ENCODE measurements around the gene CLCA2.
A peak's percentile ranks its signal among the peaks of the same experiment; 100 is the strongest.

Gene CLCA2

GRCh38 chr1:86429122-86429725 is 5.3 kb downstream of the CLCA2 start:
- Histone ChIP-seq H3K27ac (ENCODE audit: insufficient read depth in 1 of 2, low read depth in 1 of 2, low read length in 2 of 2, poor library complexity in 1 of 2, severe bottlenecking in 2 of 2) (no peak overlapping the region), H3K9me3 (ENCODE audit: control extremely low read depth in 1 of 5, control insufficient read depth in 4 of 5, insufficient read depth in 2 of 5, low read depth in 1 of 5, low read length in 4 of 5) (no peaks in the 10 kb centered on the region), H3K27me3 (replicated peaks in 2 of 5; ENCODE audit: control insufficient read depth in 4 of 5, insufficient read depth in 5 of 5, low read length in 4 of 5) (no peaks in the 10 kb centered on the region), H3K4me3 (ENCODE audit: control insufficient read depth in 1 of 7, extremely low read depth in 1 of 7, insufficient read depth in 4 of 7, low read depth in 2 of 7, low read length in 6 of 7) (peak overlapping the region in 2 of 7 experiments; percentile 13 to 16), H3K4me1 (ENCODE audit: control extremely low read depth in 1 of 4, control insufficient read depth in 4 of 4, insufficient read depth in 4 of 4, low read length in 3 of 4) (peaks cover 3 to 33% (median 21%) of the 10 kb centered on the region in 4 experiments), H3K36me3 (ENCODE audit: control insufficient read depth in 4 of 4, insufficient read depth in 4 of 4, low read length in 3 of 4) (no peaks in the 10 kb centered on the region)
- ChIA-PET CTCF (interaction anchor here (1.1 to 2.3 kb wide), 3 partner anchors 8 to 73 kb away, joined by 3 to 7 read pairs (median 7); no protein-coding TSS in a partner anchor), POLR2A (no interaction called here)
- peak in 2 of 3 donors; percentile 37 to 45 for DNase-seq
- 0% methylated on average over 2 of the region's 7 CpGs for WGBS (ENCODE audit: insufficient coverage)

- Histone ChIP-seq H3K4me1 (ENCODE audit: control extremely low read depth in 1 of 4, control insufficient read depth in 4 of 4, insufficient read depth in 4 of 4, low read length in 3 of 4) (peaks cover 3 to 33% (median 21%) of the 10 kb centered on the region in 4 experiments), H3K36me3 (ENCODE audit: control insufficient read depth in 4 of 4, insufficient read depth in 4 of 4, low read length in 3 of 4) (no peaks in the 10 kb centered on the region), H3K9me3 (ENCODE audit: control extremely low read depth in 1 of 5, control insufficient read depth in 4 of 5, insufficient read depth in 2 of 5, low read depth in 1 of 5, low read length in 4 of 5) (no peaks in the 10 kb centered on the region), H3K4me3 (ENCODE audit: control insufficient read depth in 1 of 7, extremely low read depth in 1 of 7, insufficient read depth in 4 of 7, low read depth in 2 of 7, low read length in 6 of 7) (peak overlapping the region in 2 of 7 experiments; percentile 4 to 25), H3K27ac (ENCODE audit: insufficient read depth in 1 of 2, low read depth in 1 of 2, low read length in 2 of 2, poor library complexity in 1 of 2, severe bottlenecking in 2 of 2) (peak overlapping the region in 1 of 2 experiments; percentile 50), H3K27me3 (replicated peaks in 2 of 5; ENCODE audit: control insufficient read depth in 4 of 5, insufficient read depth in 5 of 5, low read length in 4 of 5) (no peaks in the 10 kb centered on the region)
- peak; percentile 71 to 91 (median 89) for DNase-seq
- 0% methylated on average over 1 of the region's 3 CpGs for WGBS (ENCODE audit: insufficient coverage)
- POLR2A ChIA-PET = no interaction called here
- CTCF ChIA-PET = interaction anchor here (0.8 to 2.3 kb wide), 7 partner anchors 9 to 77 kb away, joined by 3 to 7 read pairs (median 4); no protein-coding TSS in a partner anchor
Observed at GRCh38 chr1:86429835-86430234, 5.9 kb downstream of the CLCA2 start.

DNA sequence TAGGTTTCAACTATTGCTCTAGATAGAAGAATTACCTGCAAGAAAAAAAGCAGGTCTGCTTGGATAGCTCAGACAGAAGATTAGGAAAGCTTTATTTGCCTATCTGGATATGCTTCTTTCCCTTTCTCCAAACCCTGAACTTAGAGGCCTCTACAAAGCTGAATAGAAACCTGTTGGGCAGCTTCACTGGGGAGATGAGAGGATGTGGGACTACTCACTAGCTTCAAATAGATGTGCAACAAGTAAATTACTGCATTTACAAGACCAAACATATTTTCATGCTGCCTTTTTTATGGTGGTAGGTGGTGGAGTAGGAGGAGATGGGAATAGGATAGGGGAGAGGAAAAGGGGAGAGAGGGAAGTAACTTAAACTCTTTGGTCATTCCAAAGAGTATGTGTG is 6.4 kb downstream of the CLCA2 start:
- Histone ChIP-seq H3K4me1 (ENCODE audit: control extremely low read depth in 1 of 4, control insufficient read depth in 4 of 4, insufficient read depth in 4 of 4, low read length in 3 of 4) (peaks cover 3 to 33% (median 21%) of the 10 kb centered on the region in 4 experiments), H3K4me3 (ENCODE audit: control insufficient read depth in 1 of 7, extremely low read depth in 1 of 7, insufficient read depth in 4 of 7, low read depth in 2 of 7, low read length in 6 of 7) (peak overlapping the region in 2 of 7 experiments; percentile 4 to 25), H3K9me3 (ENCODE audit: control extremely low read depth in 1 of 5, control insufficient read depth in 4 of 5, insufficient read depth in 2 of 5, low read depth in 1 of 5, low read length in 4 of 5) (no peaks in the 10 kb centered on the region), H3K36me3 (ENCODE audit: control insufficient read depth in 4 of 4, insufficient read depth in 4 of 4, low read length in 3 of 4) (no peaks in the 10 kb centered on the region), H3K27ac (ENCODE audit: insufficient read depth in 1 of 2, low read depth in 1 of 2, low read length in 2 of 2, poor library complexity in 1 of 2, severe bottlenecking in 2 of 2) (peak overlapping the region in 1 of 2 experiments; percentile 50), H3K27me3 (replicated peaks in 2 of 5; ENCODE audit: control insufficient read depth in 4 of 5, insufficient read depth in 5 of 5, low read length in 4 of 5) (no peaks in the 10 kb centered on the region)
- POLR2A ChIA-PET = no interaction called here
- DNase-seq = peak in 2 of 3 donors; percentile 20 to 21
- CTCF ChIA-PET = interaction anchor here (0.8 to 2.3 kb wide), 7 partner anchors 9 to 77 kb away, joined by 3 to 7 read pairs (median 4); no protein-coding TSS in a partner anchor

DNA sequence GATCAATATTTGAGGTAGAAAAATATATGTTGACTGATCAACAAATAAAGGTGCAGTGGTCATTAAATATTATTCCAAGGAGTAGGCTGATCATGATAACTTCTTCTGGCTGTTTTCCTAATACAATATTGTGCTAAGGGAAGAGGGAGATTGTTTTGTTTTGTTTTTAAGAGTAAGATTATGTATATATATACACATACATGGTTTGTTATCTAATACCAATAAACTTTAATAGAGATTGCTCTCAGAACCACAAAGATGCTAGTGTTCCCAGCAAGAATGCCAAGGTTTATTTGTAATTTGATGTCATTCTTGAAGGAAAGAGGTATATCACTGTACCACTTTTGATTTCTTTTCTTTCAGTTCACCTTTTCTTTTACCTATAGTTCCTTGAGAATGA is 10.1 kb downstream of the CLCA2 start:
- Histone ChIP-seq H3K27me3 (replicated peaks in 2 of 5; ENCODE audit: control insufficient read depth in 4 of 5, insufficient read depth in 5 of 5, low read length in 4 of 5) (no peaks in the 10 kb centered on the region), H3K4me1 (ENCODE audit: control extremely low read depth in 1 of 4, control insufficient read depth in 4 of 4, insufficient read depth in 4 of 4, low read length in 3 of 4) (peaks cover 1 to 28% (median 15%) of the 10 kb centered on the region in 4 experiments), H3K4me3 (ENCODE audit: control insufficient read depth in 1 of 7, extremely low read depth in 1 of 7, insufficient read depth in 4 of 7, low read depth in 2 of 7, low read length in 6 of 7) (no peak overlapping the region), H3K9me3 (ENCODE audit: control extremely low read depth in 1 of 5, control insufficient read depth in 4 of 5, insufficient read depth in 2 of 5, low read depth in 1 of 5, low read length in 4 of 5) (no peaks in the 10 kb centered on the region), H3K36me3 (ENCODE audit: control insufficient read depth in 4 of 4, insufficient read depth in 4 of 4, low read length in 3 of 4) (no peaks in the 10 kb centered on the region), H3K27ac (ENCODE audit: insufficient read depth in 1 of 2, low read depth in 1 of 2, low read length in 2 of 2, poor library complexity in 1 of 2, severe bottlenecking in 2 of 2) (no peak overlapping the region)
- DNase-seq = no peak
- CTCF ChIA-PET = no interaction called here
- POLR2A ChIA-PET = no interaction called here

DNA sequence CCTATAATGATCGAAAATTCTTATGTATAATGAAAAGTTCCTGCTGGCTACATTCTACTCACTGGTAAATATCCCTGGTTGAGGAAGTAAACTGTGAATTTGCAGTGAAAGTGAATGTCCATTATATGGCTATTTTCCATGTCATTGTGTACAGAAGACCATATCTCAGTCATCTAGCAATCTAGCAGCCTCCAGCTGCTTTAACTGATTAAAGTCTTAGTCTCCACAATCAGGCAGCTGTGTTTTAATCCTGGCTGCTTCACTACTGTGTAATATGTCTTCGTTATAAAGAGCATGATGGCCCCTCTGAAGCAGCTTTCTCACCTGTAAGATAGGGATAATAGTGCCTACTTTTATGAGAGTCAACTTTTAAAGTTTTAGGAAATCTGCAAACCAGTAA is 11.4 kb downstream of the CLCA2 start:
- Histone ChIP-seq H3K4me1 (ENCODE audit: control extremely low read depth in 1 of 4, control insufficient read depth in 4 of 4, insufficient read depth in 4 of 4, low read length in 3 of 4) (peaks cover 0 to 15% (median 3%) of the 10 kb centered on the region in 4 experiments), H3K27me3 (replicated peaks in 2 of 5; ENCODE audit: control insufficient read depth in 4 of 5, insufficient read depth in 5 of 5, low read length in 4 of 5) (no peaks in the 10 kb centered on the region), H3K36me3 (ENCODE audit: control insufficient read depth in 4 of 4, insufficient read depth in 4 of 4, low read length in 3 of 4) (no peaks in the 10 kb centered on the region), H3K4me3 (ENCODE audit: control insufficient read depth in 1 of 7, extremely low read depth in 1 of 7, insufficient read depth in 4 of 7, low read depth in 2 of 7, low read length in 6 of 7) (no peak overlapping the region), H3K27ac (ENCODE audit: insufficient read depth in 1 of 2, low read depth in 1 of 2, low read length in 2 of 2, poor library complexity in 1 of 2, severe bottlenecking in 2 of 2) (no peak overlapping the region), H3K9me3 (ENCODE audit: control extremely low read depth in 1 of 5, control insufficient read depth in 4 of 5, insufficient read depth in 2 of 5, low read depth in 1 of 5, low read length in 4 of 5) (no peaks in the 10 kb centered on the region)
- no CpG with 5 or more reads among the region's 2 CpGs for WGBS (ENCODE audit: insufficient coverage)
- POLR2A ChIA-PET = no interaction called here
- peak in 1 of 3 donors; percentile 27 for DNase-seq
- CTCF ChIA-PET = interaction anchor here (1.0 kb wide), 1 partner anchor 19 kb away, joined by 3 read pairs; no protein-coding TSS in a partner anchor

- H3K36me3 ChIP-seq (ENCODE audit: control insufficient read depth in 4 of 4, insufficient read depth in 4 of 4, low read length in 3 of 4) = no peaks in the 10 kb centered on the region
- WGBS (ENCODE audit: insufficient coverage) = no CpG with 5 or more reads among the region's 2 CpGs
- peak in 2 of 3 donors; percentile 14 to 32 for DNase-seq
- H3K4me3 ChIP-seq (ENCODE audit: control insufficient read depth in 1 of 7, extremely low read depth in 1 of 7, insufficient read depth in 4 of 7, low read depth in 2 of 7, low read length in 6 of 7) = no peak overlapping the region
- no peaks in the 10 kb centered on the region for H3K27me3 ChIP-seq (replicated peaks in 2 of 5; ENCODE audit: control insufficient read depth in 4 of 5, insufficient read depth in 5 of 5, low read length in 4 of 5)
- no peaks in the 10 kb centered on the region for H3K9me3 ChIP-seq (ENCODE audit: control extremely low read depth in 1 of 5, control insufficient read depth in 4 of 5, insufficient read depth in 2 of 5, low read depth in 1 of 5, low read length in 4 of 5)
- no peak overlapping the region for H3K27ac ChIP-seq (ENCODE audit: insufficient read depth in 1 of 2, low read depth in 1 of 2, low read length in 2 of 2, poor library complexity in 1 of 2, severe bottlenecking in 2 of 2)
- CTCF ChIA-PET = interaction anchor here (1.0 kb wide), 1 partner anchor 20 kb away, joined by 3 read pairs; no protein-coding TSS in a partner anchor
- POLR2A ChIA-PET = interaction anchor here (0.7 kb wide), 1 partner anchor 15 kb away, joined by 4 read pairs; no protein-coding TSS in a partner anchor
- H3K4me1 ChIP-seq (ENCODE audit: control extremely low read depth in 1 of 4, control insufficient read depth in 4 of 4, insufficient read depth in 4 of 4, low read length in 3 of 4) = peaks cover 0 to 11% (median 0%) of the 10 kb centered on the region in 4 experiments
Observed at GRCh38 chr1:86436041-86436440, 12.1 kb downstream of the CLCA2 start.

- Histone ChIP-seq H3K27me3 (replicated peaks in 2 of 5; ENCODE audit: control insufficient read depth in 4 of 5, insufficient read depth in 5 of 5, low read length in 4 of 5) (no peaks in the 10 kb centered on the region), H3K9me3 (ENCODE audit: control extremely low read depth in 1 of 5, control insufficient read depth in 4 of 5, insufficient read depth in 2 of 5, low read depth in 1 of 5, low read length in 4 of 5) (no peaks in the 10 kb centered on the region), H3K27ac (ENCODE audit: insufficient read depth in 1 of 2, low read depth in 1 of 2, low read length in 2 of 2, poor library complexity in 1 of 2, severe bottlenecking in 2 of 2) (no peak overlapping the region), H3K36me3 (ENCODE audit: control insufficient read depth in 4 of 4, insufficient read depth in 4 of 4, low read length in 3 of 4) (no peaks in the 10 kb centered on the region), H3K4me3 (ENCODE audit: control insufficient read depth in 1 of 7, extremely low read depth in 1 of 7, insufficient read depth in 4 of 7, low read depth in 2 of 7, low read length in 6 of 7) (no peak overlapping the region), H3K4me1 (ENCODE audit: control extremely low read depth in 1 of 4, control insufficient read depth in 4 of 4, insufficient read depth in 4 of 4, low read length in 3 of 4) (peaks cover 0 to 10% (median 5%) of the 10 kb centered on the region in 4 experiments)
- 33% methylated on average over 1 of the region's 2 CpGs for WGBS (ENCODE audit: insufficient coverage)
- CTCF ChIA-PET = interaction anchor here (1.2 to 1.4 kb wide), 2 partner anchors 16 to 34 kb away, joined by 3 to 4 read pairs; no protein-coding TSS in a partner anchor
- POLR2A ChIA-PET = no interaction called here
- peak; percentile 32 to 89 (median 86) for DNase-seq
Observed at GRCh38 chr1:86441581-86441980, 17.6 kb downstream of the CLCA2 start.
